Measurements from ENCODE around the gene INPP5A.

- TF ChIP-seq YY1 (IDR thresholded peaks at IDR 0.05; ENCODE audit: insufficient read depth, insufficient read length): no peak
- no peak for TF ChIP-seq ZNF274 (IDR thresholded peaks at IDR 0.05; ENCODE audit: low read depth, low read length)
Measured at GRCh38 chr10:132802694-132803320, 265.2 kb downstream of the INPP5A start.
